Natural killer cell (primary cell): ENCODE measurements around the gene SPCS1. TPM values are rescaled to one million over a fixed set of nuclear protein-coding genes. Genes with fewer than 3 reads are reported as not detected.
"Not testable (repeated sequence)": the region's sequence is repeated elsewhere in the genome, so short reads cannot be mapped to it uniquely, and the experiment has no call there.

Experiments
- ATAC-seq, 3 donors: fragments of 150-1000 bp in 2 of 3; fragments of 200-7000 bp in 1 of 3; cut with Tn5 transposase; 1 replicate in 1 of 3; 2 replicates in 2 of 3; pipeline ENCODE4 v1.10.0; 2021; ENCODE audit warnings: mild to moderate bottlenecking in 2 of 3, moderate library complexity in 2 of 3
- DNase-seq, 2 donors: peaks; one replicate each; pipeline versions ENCODE4 v3.0.0 to v3.0.0-alpha.2; 2013 to 2021; ENCODE audit warnings: mixed read lengths in 1 of 2
- H3K27ac ChIP-seq: one replicate; pipeline ENCODE4 v1.5.1; 2013; ENCODE audit warnings: mild to moderate bottlenecking, low read length
- H3K27me3 ChIP-seq: one replicate; pipeline ENCODE4 v1.6.1; 2013; ENCODE audit warnings: low read length; ENCODE audit not compliant: control insufficient read depth, insufficient read depth
- H3K36me3 ChIP-seq: one replicate; pipeline ENCODE4 v1.6.1; 2013; ENCODE audit warnings: low read length; ENCODE audit not compliant: control insufficient read depth, insufficient read depth
- H3K4me1 ChIP-seq: one replicate; pipeline ENCODE4 v1.6.1; 2013; ENCODE audit warnings: low read length; ENCODE audit not compliant: control insufficient read depth, insufficient read depth
- H3K4me3 ChIP-seq: one replicate; pipeline ENCODE4 v1.5.1; 2013; ENCODE audit warnings: low read length
- H3K9me3 ChIP-seq: one replicate; pipeline ENCODE4 v1.6.1; 2013; ENCODE audit warnings: low read length; ENCODE audit not compliant: control insufficient read depth, insufficient read depth
- H3K27ac Mint-ChIP-seq, 2 donors: one replicate each; pipeline ENCODE4 v1.8.0; 2022; ENCODE audit warnings: mild to moderate bottlenecking in 2 of 2, mixed read lengths in 2 of 2, moderate library complexity in 1 of 2
- H3K27me3 Mint-ChIP-seq, 2 donors: one replicate each; pipeline ENCODE4 v1.8.0; 2022; ENCODE audit warnings: low read depth in 2 of 2, mixed read lengths in 2 of 2
- H3K36me3 Mint-ChIP-seq: one replicate; pipeline ENCODE4 v1.8.0; 2022; ENCODE audit warnings: mixed read lengths
- H3K4me1 Mint-ChIP-seq, 2 donors: one replicate each; pipeline ENCODE4 v1.8.0; 2022; ENCODE audit warnings: mixed read lengths in 2 of 2
- H3K4me3 Mint-ChIP-seq: one replicate; pipeline ENCODE4 v1.8.0; 2022; ENCODE audit warnings: mild to moderate bottlenecking, moderate library complexity, mixed read lengths
- H3K9me3 Mint-ChIP-seq, 2 donors: one replicate each; pipeline ENCODE4 v1.8.0; 2022; ENCODE audit warnings: mixed read lengths in 2 of 2
- WGBS: methylation state at CpG from one replicate; pipeline ENCODE4 v1.1.7; 2013; ENCODE audit warnings: missing lambda C conversion rate; ENCODE audit not compliant: insufficient coverage; 5-methylcytosine and 5-hydroxymethylcytosine counted together
- intact Hi-C: fragments of 100-400 bp; cut with micrococcal nuclease; formaldehyde crosslinking; loops from one replicate; pipeline ENCODE4 v1.14.2; 2022
- total RNA-seq, 4 donors: library from RNA; stranded (reverse); fragments of 120-200 nt in 1 of 4; gene quantifications; one replicate each; pipeline versions ENCODE4 v1.2.3 to v1.2.4, GENCODE V29; 2013 to 2022
- TF ChIP-seq, protein P1 (sequence below): fragments of 200-600 bp; IDR thresholded peaks from one replicate; pipeline ENCODE4 v1.8.0; 2022; ENCODE audit warnings: antibody characterized with exemption

The SPCS1 gene
- total RNA-seq, 3 donors from 2014 or later (not counting 1 experiment from before 2014, with no cell fraction given) = 52.4 to 64.4 (median 57.3) TPM

DNA sequence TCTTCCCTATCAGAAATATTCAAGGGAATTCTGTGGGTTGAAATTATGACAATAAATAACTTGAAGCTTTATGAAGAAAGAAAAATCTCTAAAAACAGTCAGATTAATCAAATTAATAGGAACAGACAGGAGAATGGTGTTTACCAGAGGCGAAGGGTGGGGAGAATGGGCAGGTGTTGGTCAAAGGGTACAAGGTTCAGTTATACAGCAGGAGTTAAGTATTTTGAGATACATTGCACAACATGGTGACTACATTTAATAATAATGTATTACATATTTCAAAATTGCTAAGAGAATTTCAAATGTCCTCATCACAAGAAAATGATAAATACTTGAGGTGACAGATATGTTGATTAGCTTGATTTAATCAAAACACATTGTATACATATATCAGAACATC, 18.6 kb downstream of the SPCS1 start:
- intact Hi-C loops = no loop called here
- ATAC-seq (no peak), DNase-seq (no peak)
- Mint-ChIP-seq H3K4me1 (peaks cover 10 to 16% of the 10 kb centered on the region in 2 donors), H3K27me3 (no peaks in the 10 kb centered on the region), H3K9me3 (peaks cover 0 to 6% of the 10 kb centered on the region in 2 donors), H3K27ac (no peak overlapping the region), H3K4me3 (no peak overlapping the region), H3K36me3 (no peaks in the 10 kb centered on the region)
- Histone ChIP-seq H3K36me3 (no peaks in the 10 kb centered on the region), H3K27ac (no peak overlapping the region), H3K4me1 (peaks cover 8% of the 10 kb centered on the region), H3K4me3 (no peak overlapping the region), H3K27me3 (no peaks in the 10 kb centered on the region), H3K9me3 (peaks cover 19% of the 10 kb centered on the region)
- 88% methylated on average over 1 of the region's 1 CpG for WGBS
- TF ChIP-seq, protein P1, sequence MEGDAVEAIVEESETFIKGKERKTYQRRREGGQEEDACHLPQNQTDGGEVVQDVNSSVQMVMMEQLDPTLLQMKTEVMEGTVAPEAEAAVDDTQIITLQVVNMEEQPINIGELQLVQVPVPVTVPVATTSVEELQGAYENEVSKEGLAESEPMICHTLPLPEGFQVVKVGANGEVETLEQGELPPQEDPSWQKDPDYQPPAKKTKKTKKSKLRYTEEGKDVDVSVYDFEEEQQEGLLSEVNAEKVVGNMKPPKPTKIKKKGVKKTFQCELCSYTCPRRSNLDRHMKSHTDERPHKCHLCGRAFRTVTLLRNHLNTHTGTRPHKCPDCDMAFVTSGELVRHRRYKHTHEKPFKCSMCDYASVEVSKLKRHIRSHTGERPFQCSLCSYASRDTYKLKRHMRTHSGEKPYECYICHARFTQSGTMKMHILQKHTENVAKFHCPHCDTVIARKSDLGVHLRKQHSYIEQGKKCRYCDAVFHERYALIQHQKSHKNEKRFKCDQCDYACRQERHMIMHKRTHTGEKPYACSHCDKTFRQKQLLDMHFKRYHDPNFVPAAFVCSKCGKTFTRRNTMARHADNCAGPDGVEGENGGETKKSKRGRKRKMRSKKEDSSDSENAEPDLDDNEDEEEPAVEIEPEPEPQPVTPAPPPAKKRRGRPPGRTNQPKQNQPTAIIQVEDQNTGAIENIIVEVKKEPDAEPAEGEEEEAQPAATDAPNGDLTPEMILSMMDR = no peak

DNA sequence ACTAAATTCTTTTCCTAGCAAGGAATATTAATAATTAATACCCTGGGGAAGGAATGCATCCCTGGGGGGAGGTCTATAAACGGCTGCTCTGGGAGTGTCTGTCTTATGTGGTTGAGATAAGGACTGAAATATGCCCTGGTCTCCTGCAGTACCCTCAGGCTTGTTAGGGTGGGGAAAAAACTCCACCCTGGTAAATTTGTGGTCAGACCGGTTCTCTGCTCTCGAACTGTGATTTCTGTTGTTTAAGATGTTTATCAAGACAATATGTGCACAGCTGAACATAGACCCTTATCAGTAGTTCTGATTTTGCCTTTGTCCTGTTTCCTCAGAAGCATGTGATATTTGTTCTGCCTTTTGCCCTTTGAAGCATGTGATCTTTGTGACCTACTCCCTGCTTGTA, 22.8 kb downstream of the SPCS1 start:
- peaks cover 28% of the 10 kb centered on the region for H3K36me3 Mint-ChIP-seq
- H3K4me1 ChIP-seq, DNase-seq, H3K27ac ChIP-seq, H3K4me3 ChIP-seq, H3K27ac Mint-ChIP-seq, intact Hi-C loops, H3K4me3 Mint-ChIP-seq, H3K27me3 ChIP-seq, H3K27me3 Mint-ChIP-seq, ATAC-seq, H3K4me1 Mint-ChIP-seq, H3K9me3 Mint-ChIP-seq: not testable (repeated sequence)
- 61% methylated on average over 2 of the region's 3 CpGs for WGBS
- Histone ChIP-seq H3K36me3 (peaks cover 20% of the 10 kb centered on the region), H3K9me3 (peaks cover 12% of the 10 kb centered on the region)

DNA sequence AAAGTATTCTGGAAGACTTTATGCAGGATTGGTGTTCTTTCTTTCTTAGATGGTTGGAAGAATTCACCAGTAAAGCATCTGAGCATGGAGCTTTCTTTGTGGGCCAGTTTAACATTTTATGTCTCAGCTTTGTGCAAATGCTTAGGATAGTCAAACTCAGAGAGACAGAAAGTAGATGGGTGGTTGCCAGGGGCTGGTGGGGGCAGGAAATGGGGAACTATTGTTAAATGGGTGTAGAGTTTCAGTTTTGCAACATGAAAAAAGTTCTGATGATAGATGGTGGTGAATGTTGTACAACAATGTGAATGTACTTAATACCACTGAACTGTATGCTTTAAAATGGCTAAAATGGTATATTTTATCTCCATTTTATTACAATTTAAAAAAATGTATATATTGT, 24.8 kb downstream of the SPCS1 start:
- ATAC-seq (no peak), DNase-seq (no peak)
- peaks cover 32% of the 10 kb centered on the region for H3K36me3 Mint-ChIP-seq
- no peak overlapping the region for H3K27ac Mint-ChIP-seq
- peaks cover 0 to 3% of the 10 kb centered on the region in 2 donors for H3K9me3 Mint-ChIP-seq
- no peaks in the 10 kb centered on the region for H3K4me1 Mint-ChIP-seq
- H3K4me3 Mint-ChIP-seq = no peak overlapping the region
- H3K27me3 Mint-ChIP-seq = no peaks in the 10 kb centered on the region
- H3K4me3 ChIP-seq = no peak overlapping the region
- no peaks in the 10 kb centered on the region for H3K27me3 ChIP-seq
- TF ChIP-seq, protein P1 = no peak
- intact Hi-C loops = no loop called here
- H3K27ac ChIP-seq = no peak overlapping the region
- peaks cover 12% of the 10 kb centered on the region for H3K9me3 ChIP-seq
- H3K4me1 ChIP-seq = no peaks in the 10 kb centered on the region
- peaks cover 30% of the 10 kb centered on the region for H3K36me3 ChIP-seq

DNA sequence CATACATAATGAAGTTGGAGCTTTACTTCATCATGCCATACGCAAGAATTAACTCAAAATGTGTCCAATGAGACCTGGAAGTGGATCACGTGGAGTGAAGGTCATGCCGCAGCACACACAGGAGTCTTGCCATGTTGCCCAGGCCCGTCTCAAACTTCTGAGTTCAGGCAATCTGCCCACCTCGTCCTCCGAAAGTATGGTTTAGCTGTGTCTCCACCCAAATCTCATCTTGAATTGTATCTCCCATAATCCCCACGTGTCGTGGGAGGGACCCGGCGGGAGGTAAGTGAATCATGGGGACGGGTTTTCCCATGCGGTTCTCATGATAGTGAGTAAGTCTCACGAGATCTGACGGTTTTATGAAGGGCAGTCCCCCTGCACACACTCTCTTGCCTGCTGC, 25.7 kb downstream of the SPCS1 start:
- no peak overlapping the region for H3K27ac Mint-ChIP-seq
- ATAC-seq = no peak
- Histone ChIP-seq H3K4me3 (no peak overlapping the region), H3K36me3 (peaks cover 32% of the 10 kb centered on the region), H3K9me3 (peaks cover 12% of the 10 kb centered on the region), H3K27me3 (no peaks in the 10 kb centered on the region), H3K4me1 (no peaks in the 10 kb centered on the region), H3K27ac (no peak overlapping the region)
- H3K36me3 Mint-ChIP-seq = peaks cover 36% of the 10 kb centered on the region
- H3K9me3 Mint-ChIP-seq = peaks cover 0 to 3% of the 10 kb centered on the region in 2 donors
- 90% methylated on average over 14 of the region's 14 CpGs for WGBS
- DNase-seq = no peak
- H3K4me1 Mint-ChIP-seq = no peaks in the 10 kb centered on the region
- H3K4me3 Mint-ChIP-seq = no peak overlapping the region
- TF ChIP-seq, protein P1 = no peak
- intact Hi-C loops = no loop called here
- no peaks in the 10 kb centered on the region for H3K27me3 Mint-ChIP-seq
